Measurements from ENCODE around the gene AFF3.
A peak's percentile ranks its signal among the peaks of the same experiment; 100 is the strongest.

AFF3 gene

GRCh38 chr2:99593692-99594427 is 548.5 kb downstream of the AFF3 start:
- no peak for DNase-seq (ENCODE audit: low read depth)
- TF ChIP-seq CTCF (IDR thresholded peaks at IDR 0.05; ENCODE audit: control insufficient read depth, extremely low read depth, insufficient read depth) = no peak
- H3K4me3 ChIP-seq (ENCODE audit: low read depth, low read length) = no peak overlapping the region

- DNase-seq (ENCODE audit: low read depth) = no peak
- no peak overlapping the region for H3K4me3 ChIP-seq (ENCODE audit: low read depth, low read length)
- TF ChIP-seq CTCF (IDR thresholded peaks at IDR 0.05; ENCODE audit: control insufficient read depth, extremely low read depth, insufficient read depth) = no peak
Measured at GRCh38 chr2:99576775-99577174, 565.6 kb downstream of the AFF3 start.

- H3K4me3 ChIP-seq (ENCODE audit: low read depth, low read length) = no peak overlapping the region
- no peak for DNase-seq (ENCODE audit: low read depth)
- no peak for TF ChIP-seq CTCF (IDR thresholded peaks at IDR 0.05; ENCODE audit: control insufficient read depth, extremely low read depth, insufficient read depth)
Measured at GRCh38 chr2:99573634-99574251, 568.6 kb downstream of the AFF3 start.

- H3K4me3 ChIP-seq (ENCODE audit: low read depth, low read length) = no peak overlapping the region
- DNase-seq (ENCODE audit: low read depth) = peak; percentile 45
- TF ChIP-seq CTCF (IDR thresholded peaks at IDR 0.05; ENCODE audit: control insufficient read depth, extremely low read depth, insufficient read depth) = no peak
Measured at GRCh38 chr2:99572373-99573164, 569.8 kb downstream of the AFF3 start.

- H3K4me3 ChIP-seq (ENCODE audit: low read depth, low read length) = no peak overlapping the region
- DNase-seq (ENCODE audit: low read depth) = peak; percentile 76
- TF ChIP-seq CTCF (IDR thresholded peaks at IDR 0.05; ENCODE audit: control insufficient read depth, extremely low read depth, insufficient read depth) = no peak
Measured at GRCh38 chr2:99571954-99572353, 570.4 kb downstream of the AFF3 start.

- no peak overlapping the region for H3K4me3 ChIP-seq (ENCODE audit: low read depth, low read length)
- DNase-seq (ENCODE audit: low read depth) = peak; percentile 55
- TF ChIP-seq CTCF (IDR thresholded peaks at IDR 0.05; ENCODE audit: control insufficient read depth, extremely low read depth, insufficient read depth) = no peak
Measured at GRCh38 chr2:99571533-99571932, 570.9 kb downstream of the AFF3 start.

All from LNCaP clone FGC (cell line).